ENCODE results near the gene SMIM36.

The SMIM36 gene

DNA sequence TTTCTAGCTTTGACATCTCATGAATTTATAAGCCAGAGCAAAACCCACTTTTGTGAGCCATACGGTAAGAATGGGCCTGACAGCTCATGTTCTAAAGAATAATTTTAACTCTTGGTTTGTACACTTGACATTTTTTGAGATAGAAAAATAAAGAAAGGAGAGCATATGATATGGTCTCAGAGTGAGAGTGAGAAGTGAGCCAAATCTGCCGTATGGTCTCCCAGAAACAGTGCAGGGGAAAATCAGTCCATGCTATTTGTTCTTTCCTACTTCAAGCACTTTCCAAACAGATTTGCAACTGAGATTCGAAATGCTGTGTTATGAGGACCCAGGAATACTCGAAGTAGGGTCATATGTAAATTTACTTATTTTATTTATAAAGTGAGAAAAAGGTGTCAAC, 20.9 kb downstream of the SMIM36 start:
- TF ChIP-seq, protein P1, sequence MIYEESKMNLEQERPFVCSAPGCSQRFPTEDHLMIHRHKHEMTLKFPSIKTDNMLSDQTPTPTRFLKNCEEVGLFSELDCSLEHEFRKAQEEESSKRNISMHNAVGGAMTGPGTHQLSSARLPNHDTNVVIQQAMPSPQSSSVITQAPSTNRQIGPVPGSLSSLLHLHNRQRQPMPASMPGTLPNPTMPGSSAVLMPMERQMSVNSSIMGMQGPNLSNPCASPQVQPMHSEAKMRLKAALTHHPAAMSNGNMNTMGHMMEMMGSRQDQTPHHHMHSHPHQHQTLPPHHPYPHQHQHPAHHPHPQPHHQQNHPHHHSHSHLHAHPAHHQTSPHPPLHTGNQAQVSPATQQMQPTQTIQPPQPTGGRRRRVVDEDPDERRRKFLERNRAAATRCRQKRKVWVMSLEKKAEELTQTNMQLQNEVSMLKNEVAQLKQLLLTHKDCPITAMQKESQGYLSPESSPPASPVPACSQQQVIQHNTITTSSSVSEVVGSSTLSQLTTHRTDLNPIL (CRISPR knock-in tag; IDR thresholded peaks at IDR 0.05; ENCODE audit: low read depth), result no peak
- TF ChIP-seq CSDC2 (CRISPR knock-in tag; IDR thresholded peaks at IDR 0.05), result no peak
- ATAC-seq, result no peak

DNA sequence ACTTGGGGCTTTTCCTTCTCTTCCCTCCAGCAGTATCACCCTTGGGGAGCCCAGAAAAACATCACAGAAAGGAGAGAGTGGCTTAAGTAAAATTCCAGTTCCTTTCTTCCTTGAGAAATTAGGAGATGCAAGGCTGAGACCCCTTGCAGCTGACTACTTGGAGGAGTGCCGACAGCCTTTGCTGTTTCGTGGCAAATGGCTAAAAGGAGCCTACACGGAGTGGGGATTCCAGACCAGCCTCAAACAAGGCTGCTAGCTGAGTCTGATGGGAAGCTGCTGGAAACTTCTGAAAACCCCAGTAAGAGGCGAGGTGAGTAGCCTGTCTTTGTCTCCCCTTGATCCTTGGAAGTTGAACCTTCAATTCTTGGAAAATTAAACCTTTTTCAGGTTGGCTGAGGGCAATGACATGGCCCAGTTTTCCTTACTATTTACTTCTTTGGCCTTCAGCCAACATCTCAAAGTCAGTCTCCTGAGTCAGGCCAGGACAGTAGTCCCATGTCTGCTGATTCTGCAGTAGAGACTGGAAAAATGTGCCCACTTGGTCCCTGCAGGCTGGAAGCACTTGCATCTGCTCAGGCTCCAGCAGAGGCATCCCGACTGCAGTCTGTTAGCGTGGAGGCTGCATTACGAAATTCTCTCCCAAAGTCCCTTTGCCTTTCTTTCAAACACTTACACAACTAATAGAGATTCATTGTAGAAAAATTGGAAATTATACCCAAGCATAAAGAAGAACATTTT, 23.4 kb downstream of the SMIM36 start:
- no peak for TF ChIP-seq ZNF8 (CRISPR knock-in tag; IDR thresholded peaks at IDR 0.05)
- no peak for TF ChIP-seq ZNF70 (CRISPR knock-in tag; IDR thresholded peaks at IDR 0.05)
- TF ChIP-seq, protein P2, sequence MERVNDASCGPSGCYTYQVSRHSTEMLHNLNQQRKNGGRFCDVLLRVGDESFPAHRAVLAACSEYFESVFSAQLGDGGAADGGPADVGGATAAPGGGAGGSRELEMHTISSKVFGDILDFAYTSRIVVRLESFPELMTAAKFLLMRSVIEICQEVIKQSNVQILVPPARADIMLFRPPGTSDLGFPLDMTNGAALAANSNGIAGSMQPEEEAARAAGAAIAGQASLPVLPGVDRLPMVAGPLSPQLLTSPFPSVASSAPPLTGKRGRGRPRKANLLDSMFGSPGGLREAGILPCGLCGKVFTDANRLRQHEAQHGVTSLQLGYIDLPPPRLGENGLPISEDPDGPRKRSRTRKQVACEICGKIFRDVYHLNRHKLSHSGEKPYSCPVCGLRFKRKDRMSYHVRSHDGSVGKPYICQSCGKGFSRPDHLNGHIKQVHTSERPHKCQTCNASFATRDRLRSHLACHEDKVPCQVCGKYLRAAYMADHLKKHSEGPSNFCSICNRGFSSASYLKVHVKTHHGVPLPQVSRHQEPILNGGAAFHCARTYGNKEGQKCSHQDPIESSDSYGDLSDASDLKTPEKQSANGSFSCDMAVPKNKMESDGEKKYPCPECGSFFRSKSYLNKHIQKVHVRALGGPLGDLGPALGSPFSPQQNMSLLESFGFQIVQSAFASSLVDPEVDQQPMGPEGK (CRISPR knock-in tag; IDR thresholded peaks at IDR 0.05; ENCODE audit: borderline replicate concordance), result no peak
- TF ChIP-seq BACH2 (CRISPR knock-in tag; IDR thresholded peaks at IDR 0.05; ENCODE audit: borderline replicate concordance), result no peak
- no peak; the same call in 2 of the 3 replicates for ATAC-seq

DNA sequence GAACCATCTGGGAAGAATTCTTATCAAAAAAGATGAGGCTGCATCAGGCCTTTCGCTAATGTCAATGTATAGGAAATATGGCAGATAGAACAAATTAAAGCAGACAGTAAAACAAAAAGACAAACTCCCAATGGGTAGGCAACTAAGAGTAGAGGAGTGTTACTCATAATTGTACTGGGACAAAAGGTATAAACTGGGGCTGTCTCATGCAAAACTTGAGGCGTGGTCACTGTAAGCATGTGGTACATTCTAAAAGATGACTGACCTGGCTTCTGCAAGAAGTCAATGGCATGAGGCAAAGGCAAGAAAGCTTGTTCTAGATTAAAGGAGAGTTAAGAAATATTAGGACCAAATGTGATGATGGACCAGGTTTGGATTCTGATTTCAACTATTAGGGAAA, 26.7 kb downstream of the SMIM36 start:
- TF ChIP-seq, protein P1 (CRISPR knock-in tag; IDR thresholded peaks at IDR 0.05; ENCODE audit: low read depth), result no peak
- no peak for TF ChIP-seq ZNF565 (CRISPR knock-in tag; conservative IDR thresholded peaks at IDR 0.05; ENCODE audit: low read depth)
- no peak for TF ChIP-seq CSDC2 (CRISPR knock-in tag; IDR thresholded peaks at IDR 0.05)
- TF ChIP-seq ZC3H10 (CRISPR knock-in tag; IDR thresholded peaks at IDR 0.05), result no peak
- TF ChIP-seq ARNTL (CRISPR knock-in tag; IDR thresholded peaks at IDR 0.05; ENCODE audit: borderline replicate concordance, low read depth), result no peak
- TF ChIP-seq TOX (CRISPR knock-in tag; IDR thresholded peaks at IDR 0.05; ENCODE audit: borderline replicate concordance), result no peak
- TF ChIP-seq OSR1 (CRISPR knock-in tag; IDR thresholded peaks at IDR 0.05), result no peak
- TF ChIP-seq ZNF70 (CRISPR knock-in tag; IDR thresholded peaks at IDR 0.05), result no peak
- TF ChIP-seq ESRRG (CRISPR knock-in tag; IDR thresholded peaks at IDR 0.05), result no peak
- no peak for ATAC-seq

DNA sequence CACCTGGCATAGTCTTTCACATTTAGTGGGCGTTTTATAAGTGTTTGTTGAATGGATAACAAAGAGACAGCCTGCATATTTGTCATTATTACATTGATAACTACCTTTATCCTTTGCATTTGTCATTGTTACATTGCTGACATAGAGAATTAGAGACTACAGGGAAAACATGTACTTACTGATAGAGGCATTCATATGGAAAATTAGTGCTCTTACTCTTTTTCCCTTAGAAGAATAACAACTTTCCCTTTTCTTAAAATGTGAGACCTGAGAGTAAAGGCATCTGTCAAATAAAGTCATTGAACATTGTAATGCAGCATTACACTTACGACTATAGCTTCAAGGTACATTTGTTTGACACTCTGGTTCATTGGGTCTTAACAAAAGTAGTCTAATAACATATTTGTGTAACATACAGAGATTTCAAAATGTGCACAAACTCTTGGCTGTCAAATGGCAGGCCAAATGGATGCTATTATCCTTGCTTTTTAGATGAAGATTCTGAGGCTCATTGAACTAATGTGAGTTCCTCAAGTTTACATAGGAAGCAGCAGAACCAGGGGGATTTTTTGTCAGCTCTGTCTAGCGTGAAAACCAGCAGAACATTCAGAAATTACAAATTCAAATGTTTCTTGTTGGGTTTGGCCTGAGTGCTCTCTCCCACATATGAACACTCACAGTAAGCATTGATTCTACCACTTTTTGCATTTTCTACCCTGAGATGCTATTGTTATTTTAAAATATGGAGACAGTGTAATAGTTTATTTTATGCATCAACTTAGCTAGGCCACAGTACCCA, 28.5 kb downstream of the SMIM36 start:
- no peak for TF ChIP-seq ARNTL (CRISPR knock-in tag; IDR thresholded peaks at IDR 0.05; ENCODE audit: borderline replicate concordance, low read depth)
- no peak for TF ChIP-seq ISL1 (CRISPR knock-in tag; IDR thresholded peaks at IDR 0.05)
- no peak for TF ChIP-seq BACH2 (CRISPR knock-in tag; IDR thresholded peaks at IDR 0.05; ENCODE audit: borderline replicate concordance)
- no peak for TF ChIP-seq TCF4 (CRISPR knock-in tag; IDR thresholded peaks at IDR 0.05; ENCODE audit: borderline replicate concordance)
- TF ChIP-seq, protein P3, sequence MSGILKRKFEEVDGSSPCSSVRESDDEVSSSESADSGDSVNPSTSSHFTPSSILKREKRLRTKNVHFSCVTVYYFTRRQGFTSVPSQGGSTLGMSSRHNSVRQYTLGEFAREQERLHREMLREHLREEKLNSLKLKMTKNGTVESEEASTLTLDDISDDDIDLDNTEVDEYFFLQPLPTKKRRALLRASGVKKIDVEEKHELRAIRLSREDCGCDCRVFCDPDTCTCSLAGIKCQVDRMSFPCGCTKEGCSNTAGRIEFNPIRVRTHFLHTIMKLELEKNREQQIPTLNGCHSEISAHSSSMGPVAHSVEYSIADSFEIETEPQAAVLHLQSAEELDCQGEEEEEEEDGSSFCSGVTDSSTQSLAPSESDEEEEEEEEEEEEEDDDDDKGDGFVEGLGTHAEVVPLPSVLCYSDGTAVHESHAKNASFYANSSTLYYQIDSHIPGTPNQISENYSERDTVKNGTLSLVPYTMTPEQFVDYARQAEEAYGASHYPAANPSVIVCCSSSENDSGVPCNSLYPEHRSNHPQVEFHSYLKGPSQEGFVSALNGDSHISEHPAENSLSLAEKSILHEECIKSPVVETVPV (CRISPR knock-in tag; IDR thresholded peaks at IDR 0.05), result no peak
- TF ChIP-seq, protein P2 (CRISPR knock-in tag; IDR thresholded peaks at IDR 0.05; ENCODE audit: borderline replicate concordance), result no peak
- no peak for TF ChIP-seq RARB (CRISPR knock-in tag; IDR thresholded peaks at IDR 0.05)
- no peak for ATAC-seq
